ENCODE results near the gene ZBTB4. TPM values are rescaled to one million over a fixed set of nuclear protein-coding genes. Genes with fewer than 3 reads are reported as not detected.

ZBTB4 gene
- total RNA-seq, 1 donor = 45.5 TPM

DNA sequence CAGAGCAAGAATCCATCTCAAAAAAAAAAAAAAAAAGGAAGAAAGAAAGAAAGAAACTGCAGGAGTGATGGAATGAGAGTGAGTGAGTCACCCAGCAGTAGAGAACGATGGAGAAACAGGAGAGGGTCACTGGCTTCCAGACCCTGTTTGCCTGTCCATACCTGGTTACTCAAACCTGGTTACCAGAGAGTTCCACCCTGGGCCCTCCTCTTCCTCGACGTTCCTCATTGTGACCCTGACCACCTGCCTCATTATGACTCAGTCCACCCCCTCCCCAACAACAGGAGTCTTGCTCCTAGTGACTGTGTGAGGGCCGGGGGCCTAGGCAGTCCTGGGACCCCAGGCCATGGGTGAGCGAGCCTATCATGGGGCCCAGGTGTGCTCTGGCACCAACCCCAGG is 50.9 kb downstream of the ZBTB4 start, which contains the start of gene SPEM3:
Gene SPEM3 (plus strand): TSS at position 301 of the 400 bp plus-strand sequence. CDS start 46 bp downstream, at position 347.
- no peak for DNase-seq (ENCODE audit: low read depth)
- TF ChIP-seq, protein P1, sequence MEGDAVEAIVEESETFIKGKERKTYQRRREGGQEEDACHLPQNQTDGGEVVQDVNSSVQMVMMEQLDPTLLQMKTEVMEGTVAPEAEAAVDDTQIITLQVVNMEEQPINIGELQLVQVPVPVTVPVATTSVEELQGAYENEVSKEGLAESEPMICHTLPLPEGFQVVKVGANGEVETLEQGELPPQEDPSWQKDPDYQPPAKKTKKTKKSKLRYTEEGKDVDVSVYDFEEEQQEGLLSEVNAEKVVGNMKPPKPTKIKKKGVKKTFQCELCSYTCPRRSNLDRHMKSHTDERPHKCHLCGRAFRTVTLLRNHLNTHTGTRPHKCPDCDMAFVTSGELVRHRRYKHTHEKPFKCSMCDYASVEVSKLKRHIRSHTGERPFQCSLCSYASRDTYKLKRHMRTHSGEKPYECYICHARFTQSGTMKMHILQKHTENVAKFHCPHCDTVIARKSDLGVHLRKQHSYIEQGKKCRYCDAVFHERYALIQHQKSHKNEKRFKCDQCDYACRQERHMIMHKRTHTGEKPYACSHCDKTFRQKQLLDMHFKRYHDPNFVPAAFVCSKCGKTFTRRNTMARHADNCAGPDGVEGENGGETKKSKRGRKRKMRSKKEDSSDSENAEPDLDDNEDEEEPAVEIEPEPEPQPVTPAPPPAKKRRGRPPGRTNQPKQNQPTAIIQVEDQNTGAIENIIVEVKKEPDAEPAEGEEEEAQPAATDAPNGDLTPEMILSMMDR (IDR thresholded peaks at IDR 0.05; ENCODE audit: insufficient read depth, low read length) = no peak
- H3K4me3 ChIP-seq (ENCODE audit: low read depth, low read length) = no peak within 1 kb of the TSS

DNA sequence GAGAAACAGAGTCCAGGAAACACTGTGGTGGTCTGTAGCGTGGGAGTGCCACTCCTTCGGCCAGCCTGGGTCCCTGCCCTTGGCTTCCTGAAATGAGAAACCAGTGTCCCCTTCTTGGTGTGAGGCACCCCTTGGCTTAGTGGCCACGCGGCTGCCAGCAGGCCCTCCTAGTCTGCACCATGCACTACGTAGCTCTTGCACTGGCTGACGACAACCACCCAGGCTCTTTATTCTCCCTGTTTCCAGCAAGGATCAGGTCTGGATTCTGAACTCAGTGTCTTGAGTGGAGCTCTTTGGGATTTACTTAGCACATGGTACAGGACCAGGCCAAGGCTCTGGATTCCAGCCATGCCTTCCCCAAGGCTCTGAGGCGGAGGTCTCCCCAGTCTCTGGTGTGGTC is 51.9 kb downstream of the ZBTB4 start:
- no peak overlapping the region for H3K4me3 ChIP-seq (ENCODE audit: low read depth, low read length)
- TF ChIP-seq, protein P1 (IDR thresholded peaks at IDR 0.05; ENCODE audit: insufficient read depth, low read length) = no peak
- no peak for DNase-seq (ENCODE audit: low read depth)

DNA sequence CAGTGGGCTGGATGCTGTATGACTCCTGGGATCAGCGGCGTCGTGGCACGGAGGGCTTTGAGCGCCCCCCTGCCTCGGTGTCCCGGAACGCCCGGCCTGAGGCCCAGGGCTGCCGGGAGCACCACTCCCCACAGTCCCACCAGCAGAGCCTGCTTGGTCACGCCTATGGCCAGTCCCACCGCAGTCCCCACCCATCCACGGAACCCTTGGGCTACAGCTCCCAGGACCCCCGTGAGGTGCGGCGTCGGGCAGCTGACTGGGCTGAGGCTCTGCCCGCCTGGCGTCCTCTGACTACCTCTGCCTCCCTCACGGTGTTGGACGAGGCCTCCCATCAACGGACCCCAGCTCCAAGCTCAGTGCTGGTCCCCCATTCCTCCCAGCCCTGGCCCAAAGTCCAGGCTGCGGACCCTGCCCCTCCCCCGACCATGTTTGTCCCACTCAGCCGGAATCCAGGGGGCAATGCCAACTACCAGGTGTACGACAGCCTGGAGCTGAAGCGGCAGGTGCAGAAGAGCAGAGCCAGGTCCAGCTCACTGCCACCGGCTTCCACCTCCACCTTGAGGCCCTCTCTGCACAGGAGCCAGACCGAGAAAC is 52.4 kb downstream of the ZBTB4 start:
- no peak for DNase-seq (ENCODE audit: low read depth)
- H3K4me3 ChIP-seq (ENCODE audit: low read depth, low read length) = no peak overlapping the region
- TF ChIP-seq, protein P1 (IDR thresholded peaks at IDR 0.05; ENCODE audit: insufficient read depth, low read length) = no peak

DNA sequence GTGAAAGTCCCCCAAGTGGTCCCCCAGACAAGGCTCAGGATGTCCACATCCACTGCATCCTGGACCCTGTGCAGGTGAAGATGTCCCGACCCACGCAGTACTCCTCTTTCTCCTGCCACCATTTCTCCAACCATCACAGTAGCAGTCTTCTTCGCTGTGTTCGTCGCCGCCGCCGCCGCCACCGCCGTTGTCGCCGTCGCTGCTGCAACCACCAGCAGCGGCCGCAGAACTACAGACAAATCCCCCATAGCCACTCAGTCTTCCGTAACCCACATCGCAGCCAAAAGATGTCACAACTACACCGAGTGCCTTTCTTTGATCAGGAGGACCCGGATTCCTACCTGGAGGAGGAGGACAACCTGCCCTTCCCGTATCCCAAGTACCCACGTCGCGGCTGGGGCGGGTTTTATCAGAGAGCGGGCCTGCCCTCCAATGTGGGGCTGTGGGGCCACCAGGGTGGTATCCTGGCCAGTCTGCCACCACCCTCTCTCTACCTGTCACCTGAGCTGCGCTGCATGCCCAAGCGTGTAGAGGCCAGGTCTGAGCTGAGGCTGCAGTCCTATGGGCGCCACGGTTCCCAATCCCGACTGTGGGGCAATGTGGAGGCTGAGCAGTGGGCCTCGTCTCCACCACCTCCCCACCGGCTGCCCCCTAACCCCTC is 53.1 kb downstream of the ZBTB4 start:
- no peak for DNase-seq (ENCODE audit: low read depth)
- TF ChIP-seq, protein P1 (IDR thresholded peaks at IDR 0.05; ENCODE audit: insufficient read depth, low read length) = no peak
- H3K4me3 ChIP-seq (ENCODE audit: low read depth, low read length) = no peak overlapping the region

DNA sequence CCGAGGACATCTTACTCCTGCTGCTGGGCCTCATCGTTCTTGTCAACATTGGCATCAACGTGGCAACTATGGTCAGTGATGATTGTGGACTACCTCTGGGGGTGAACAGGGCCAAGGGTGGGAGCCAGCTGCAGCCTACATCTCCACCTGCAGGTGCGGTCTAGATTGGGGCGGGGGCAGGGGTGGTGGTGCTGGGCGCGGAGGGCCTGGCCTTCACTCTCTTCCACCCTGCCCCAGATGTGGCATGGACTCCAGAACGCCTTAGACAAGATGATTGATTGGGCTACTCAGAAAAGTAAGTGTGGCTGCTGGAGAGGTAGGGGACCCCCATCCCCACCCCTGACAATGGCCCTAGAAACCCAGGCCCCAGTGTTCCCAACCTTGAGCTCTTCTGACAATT is 53.7 kb downstream of the ZBTB4 start:
- no peak overlapping the region for H3K4me3 ChIP-seq (ENCODE audit: low read depth, low read length)
- TF ChIP-seq, protein P1 (IDR thresholded peaks at IDR 0.05; ENCODE audit: insufficient read depth, low read length) = no peak
- DNase-seq (ENCODE audit: low read depth) = no peak

DNA sequence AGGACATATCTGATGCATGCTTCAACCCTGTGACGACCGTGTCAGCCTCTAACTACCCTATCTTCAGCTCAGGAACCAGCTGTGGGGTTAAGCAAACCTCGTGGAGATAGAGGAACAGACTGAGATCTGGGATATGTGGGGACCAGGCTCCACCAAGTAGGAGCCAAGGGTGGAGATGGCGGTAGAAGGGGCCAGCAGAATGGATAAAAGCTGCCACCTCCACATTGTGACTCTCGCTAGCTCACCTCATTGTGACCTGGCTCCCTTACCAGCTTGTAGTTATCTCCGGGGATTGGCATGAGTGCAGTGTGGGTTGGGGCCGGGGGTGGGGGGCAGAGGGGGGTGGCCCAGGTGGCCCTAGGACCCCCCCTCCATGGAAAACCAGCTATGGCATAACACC is 54.1 kb downstream of the ZBTB4 start, which contains the start of gene SPEM2:
Gene SPEM2 (plus strand): TSS at position 301 of the 400 bp plus-strand sequence. CDS start 73 bp downstream, at position 374.
- TF ChIP-seq, protein P1 (IDR thresholded peaks at IDR 0.05; ENCODE audit: insufficient read depth, low read length) = no peak
- no peak for DNase-seq (ENCODE audit: low read depth)
- no peak within 1 kb of the TSS for H3K4me3 ChIP-seq (ENCODE audit: low read depth, low read length)

Data from fibroblast of the aortic adventitia (primary cell).